Dedifferentiated amniotic fluid mesenchymal stem cell (primary cell): ENCODE data around the gene ZIC3.
"Not testable (repeated sequence)": the region's sequence is repeated elsewhere in the genome, so short reads cannot be mapped to it uniquely, and the experiment has no call there.

Experiments used
- DNase-seq: peaks from one replicate; pipeline ENCODE4 v3.0.0-alpha.2; 2016; ENCODE audit errors: extremely low spot score

Gene ZIC3

DNA sequence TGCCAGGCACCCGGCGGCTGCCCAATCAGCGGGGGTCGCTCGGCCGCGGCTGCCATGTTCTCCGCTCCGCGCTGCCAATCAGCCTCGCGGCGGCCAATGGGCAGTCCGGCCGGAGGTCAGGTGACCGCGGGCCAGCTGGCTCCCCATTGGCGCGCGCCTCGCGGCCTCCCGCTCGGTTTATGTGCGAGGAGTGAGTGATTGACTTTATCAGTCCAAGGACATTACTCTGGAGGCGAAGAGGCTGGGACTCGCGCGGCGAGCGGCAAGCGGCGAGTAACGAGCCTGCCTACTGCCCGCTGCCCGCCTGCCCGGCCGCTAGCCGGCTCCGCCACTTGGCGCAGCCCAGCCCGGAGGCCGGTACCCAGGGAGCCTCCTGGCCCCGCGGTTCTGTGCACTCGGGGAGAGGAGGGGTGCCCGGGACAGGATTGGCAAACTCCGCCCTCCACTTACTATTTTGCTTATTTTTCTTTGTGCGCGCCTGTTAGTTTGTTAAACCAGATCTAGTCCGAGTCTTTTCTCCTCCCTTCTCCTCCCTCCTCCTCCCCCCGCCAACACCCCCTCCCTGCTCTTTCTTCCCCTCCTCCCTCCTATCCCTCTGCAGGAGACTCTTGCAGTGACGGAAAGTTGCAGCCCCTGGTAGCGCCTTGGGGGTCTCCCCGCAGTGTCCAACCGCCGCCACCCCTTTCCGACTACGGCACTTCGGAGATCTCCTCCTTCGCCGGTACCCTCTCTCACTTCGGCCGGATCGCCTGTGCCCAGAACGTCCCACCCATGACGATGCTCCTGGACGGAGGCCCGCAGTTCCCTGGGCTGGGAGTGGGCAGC lies at the start of gene ZIC3:
Gene ZIC3, plus strand, starts transcription at position 207 of the 825 bp plus-strand sequence. Its CDS starts 565 bp downstream, at position 772.
- DNase-seq = no peak

DNA sequence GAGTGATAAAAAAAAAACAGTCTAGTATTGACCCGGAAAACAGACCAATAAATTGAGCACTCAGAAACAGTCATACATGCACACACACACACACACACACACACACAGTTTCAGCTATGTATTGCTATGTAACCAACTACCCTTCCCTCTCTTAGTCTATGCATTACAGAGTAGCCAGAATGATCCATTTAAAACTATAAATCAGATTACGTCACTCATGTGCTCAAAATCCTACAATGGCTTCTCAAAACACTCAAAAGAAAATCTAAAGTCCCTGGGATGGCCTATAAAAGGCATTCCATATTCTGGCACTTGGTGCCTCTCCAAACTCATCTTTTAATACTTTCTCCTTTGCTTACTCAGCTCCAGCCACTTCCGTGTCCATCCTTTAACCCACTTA lies 46.5 kb upstream of the ZIC3 start:
- no peak for DNase-seq

DNA sequence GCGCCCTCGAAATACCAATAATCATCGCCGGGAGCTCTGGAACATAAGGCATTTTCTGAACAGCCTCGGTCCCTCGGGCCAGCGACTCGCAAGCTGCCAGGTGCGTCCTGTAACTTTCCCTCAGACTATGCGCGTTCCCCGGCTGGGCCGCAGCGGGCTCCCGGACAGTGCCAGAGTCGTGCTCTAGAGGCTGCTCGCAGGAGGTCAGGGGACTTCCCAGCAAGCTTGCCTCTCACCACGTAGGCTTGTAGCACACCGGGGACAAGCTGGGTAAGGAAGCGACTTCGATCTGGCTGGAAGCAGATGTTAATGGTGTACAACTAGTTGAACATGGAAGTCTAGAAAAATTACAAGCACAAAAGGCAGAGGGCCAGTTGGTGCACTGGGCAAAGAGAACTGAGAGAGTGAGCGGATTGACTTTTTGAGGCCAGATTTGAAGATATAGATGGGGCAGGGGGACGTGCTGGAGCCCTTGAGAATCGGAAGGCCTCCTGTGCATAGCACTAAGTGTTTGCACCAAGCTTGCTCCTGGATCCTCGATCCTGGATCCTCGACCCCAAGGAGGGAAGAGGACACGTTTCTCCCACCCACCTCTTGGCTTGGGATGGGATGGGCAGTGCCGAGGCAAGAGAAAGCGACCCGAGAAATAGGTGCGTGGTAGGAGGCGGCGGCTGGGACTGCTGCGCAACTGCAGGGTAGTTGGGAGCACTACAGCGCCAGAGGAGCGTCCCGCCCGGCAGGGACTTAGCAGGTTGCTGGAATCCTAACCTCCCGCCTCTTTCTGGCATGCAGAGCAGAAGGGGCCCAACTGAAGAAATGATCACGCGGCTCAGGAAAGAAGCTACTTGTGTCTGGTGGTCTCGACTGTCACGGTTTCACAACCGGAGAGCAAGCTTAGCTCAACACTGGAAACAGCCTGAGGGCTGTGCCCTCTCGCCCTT lies 19.9 kb upstream of the ZIC3 start:
- no peak for DNase-seq

DNA sequence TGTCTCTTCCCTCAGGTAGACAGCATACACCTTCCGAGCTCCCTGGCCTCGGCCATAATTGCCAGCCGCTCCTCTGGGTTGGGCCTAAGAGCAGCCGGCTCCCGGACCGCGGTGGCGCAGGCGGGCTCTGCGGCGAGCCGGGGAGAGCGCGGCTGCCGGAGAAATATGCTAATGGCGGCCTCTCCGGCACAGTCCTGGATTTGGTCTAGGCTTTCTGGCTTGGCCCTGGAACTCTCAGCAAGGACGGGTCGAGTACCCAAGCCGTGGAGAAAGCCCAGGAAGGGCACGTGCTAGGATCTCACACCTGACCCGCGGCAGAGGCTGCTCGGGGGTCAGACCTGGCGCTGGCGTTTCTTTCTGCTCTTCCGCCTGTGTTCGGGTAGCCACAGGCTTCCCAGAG lies 18.6 kb upstream of the ZIC3 start:
- DNase-seq = no peak

GRCh38 chrX:137548261-137548660 lies 17.7 kb upstream of the ZIC3 start:
- no peak for DNase-seq

- DNase-seq = no peak
Measured at GRCh38 chrX:137549073-137549472, 16.9 kb upstream of the ZIC3 start.

DNA sequence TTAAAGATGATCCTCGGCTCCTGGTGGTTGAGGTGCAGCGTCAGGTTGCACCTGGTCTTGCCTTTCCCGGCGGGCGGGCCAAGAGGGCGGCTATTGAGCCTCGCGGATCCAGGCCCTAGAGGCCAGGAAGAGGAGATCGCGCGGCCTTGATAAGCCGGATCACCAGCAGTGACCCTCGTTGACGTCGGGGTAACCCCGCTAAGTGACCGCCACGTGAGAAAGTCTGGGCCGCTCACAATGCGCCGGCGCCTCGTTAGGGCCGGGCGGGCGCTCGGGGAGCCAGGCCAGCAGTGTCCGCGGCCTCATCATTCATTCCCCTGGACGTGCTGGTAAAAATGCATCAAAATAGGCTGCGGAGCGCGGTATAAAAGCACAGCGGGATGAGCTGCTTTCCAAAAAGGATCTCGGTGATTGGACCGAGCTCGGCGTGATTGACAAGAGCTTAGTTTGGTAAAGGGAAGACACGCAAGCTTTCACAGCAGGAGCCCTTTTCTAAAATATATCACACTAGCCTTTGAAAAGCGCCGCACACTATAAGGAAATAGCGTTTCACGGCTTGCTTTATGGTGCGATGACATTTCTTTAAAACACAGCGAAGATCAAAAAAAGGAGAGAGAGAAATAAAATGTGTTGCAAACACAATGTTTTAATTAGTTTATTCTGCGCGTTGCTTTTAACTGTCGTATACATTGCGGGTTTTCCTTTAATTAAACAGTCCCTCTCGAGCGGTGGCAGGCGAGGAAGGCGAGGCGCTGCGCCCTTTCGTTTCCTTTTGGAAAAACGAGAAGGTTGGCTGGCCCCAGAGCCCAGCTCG lies 15.9 kb upstream of the ZIC3 start:
- no peak for DNase-seq

DNA sequence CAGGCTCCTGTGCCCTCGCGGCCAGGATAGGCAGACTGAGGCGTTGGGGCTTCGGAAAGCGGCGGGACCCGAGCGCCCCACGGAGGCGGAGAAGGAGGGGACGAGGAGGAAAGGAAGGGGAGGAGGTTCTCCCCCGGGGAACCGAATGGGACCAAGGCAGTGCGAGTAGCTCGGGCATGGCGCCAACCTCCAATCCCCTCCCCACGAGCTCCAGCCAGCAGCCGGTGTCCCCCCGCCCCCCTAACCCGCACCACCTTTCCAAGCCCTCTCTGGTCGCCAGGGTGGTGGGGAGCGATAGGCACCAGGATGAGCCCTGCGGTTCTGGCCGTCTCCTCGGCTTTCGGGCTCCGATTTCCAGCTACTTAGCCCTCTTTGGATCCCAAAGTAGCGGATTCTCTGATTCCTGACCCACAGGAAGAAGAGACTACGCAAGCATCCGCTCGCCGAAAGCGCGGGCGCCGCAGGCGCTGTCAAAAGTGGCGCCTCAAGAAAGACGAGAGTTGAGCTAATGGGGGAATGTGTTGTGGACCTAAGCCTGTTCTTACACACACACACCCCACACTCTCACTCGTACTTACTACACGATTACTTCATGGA lies 15.2 kb upstream of the ZIC3 start:
- no peak for DNase-seq

- DNase-seq = not testable (repeated sequence)
Measured at GRCh38 chrX:137552098-137552497, 13.8 kb upstream of the ZIC3 start.

- no peak for DNase-seq
Measured at GRCh38 chrX:137562096-137562495, 3.8 kb upstream of the ZIC3 start.

GRCh38 chrX:137563681-137564651 lies 2.0 kb upstream of the ZIC3 start:
- DNase-seq = no peak

- DNase-seq = no peak
Measured at GRCh38 chrX:137565318-137565904, 516 bp upstream of the ZIC3 start.

GRCh38 chrX:137566746-137567679 lies 1.1 kb downstream of the ZIC3 start:
- DNase-seq = no peak

DNA sequence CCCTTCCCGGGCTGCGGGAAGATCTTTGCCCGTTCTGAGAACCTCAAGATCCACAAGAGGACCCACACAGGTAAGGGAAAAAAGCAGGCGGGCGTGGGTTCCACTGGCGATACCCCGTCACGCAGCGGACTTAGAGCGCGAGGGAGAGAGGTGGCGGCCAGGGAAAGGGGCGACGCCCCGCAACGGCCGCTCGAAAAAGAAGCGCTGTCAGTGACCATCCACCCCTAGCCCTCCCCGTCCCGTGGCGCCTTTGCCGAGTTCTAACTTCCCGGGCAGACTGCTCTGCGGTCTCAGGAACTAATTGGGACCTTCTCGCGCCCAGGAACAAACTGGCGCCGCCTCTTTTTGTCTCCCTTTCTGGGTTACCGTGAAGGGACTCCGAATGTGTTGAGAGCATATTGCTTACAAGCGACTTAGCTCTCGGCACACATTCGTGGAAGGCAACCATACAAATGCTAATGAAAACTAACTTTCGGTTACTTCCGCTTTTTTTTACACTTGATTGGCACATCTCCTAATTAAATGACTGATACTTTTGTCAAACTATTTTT lies 1.8 kb downstream of the ZIC3 start:
- no peak for DNase-seq

GRCh38 chrX:137568741-137569469 lies 3.0 kb downstream of the ZIC3 start:
- no peak for DNase-seq

GRCh38 chrX:137569470-137569891 lies 3.6 kb downstream of the ZIC3 start:
- DNase-seq = no peak

DNA sequence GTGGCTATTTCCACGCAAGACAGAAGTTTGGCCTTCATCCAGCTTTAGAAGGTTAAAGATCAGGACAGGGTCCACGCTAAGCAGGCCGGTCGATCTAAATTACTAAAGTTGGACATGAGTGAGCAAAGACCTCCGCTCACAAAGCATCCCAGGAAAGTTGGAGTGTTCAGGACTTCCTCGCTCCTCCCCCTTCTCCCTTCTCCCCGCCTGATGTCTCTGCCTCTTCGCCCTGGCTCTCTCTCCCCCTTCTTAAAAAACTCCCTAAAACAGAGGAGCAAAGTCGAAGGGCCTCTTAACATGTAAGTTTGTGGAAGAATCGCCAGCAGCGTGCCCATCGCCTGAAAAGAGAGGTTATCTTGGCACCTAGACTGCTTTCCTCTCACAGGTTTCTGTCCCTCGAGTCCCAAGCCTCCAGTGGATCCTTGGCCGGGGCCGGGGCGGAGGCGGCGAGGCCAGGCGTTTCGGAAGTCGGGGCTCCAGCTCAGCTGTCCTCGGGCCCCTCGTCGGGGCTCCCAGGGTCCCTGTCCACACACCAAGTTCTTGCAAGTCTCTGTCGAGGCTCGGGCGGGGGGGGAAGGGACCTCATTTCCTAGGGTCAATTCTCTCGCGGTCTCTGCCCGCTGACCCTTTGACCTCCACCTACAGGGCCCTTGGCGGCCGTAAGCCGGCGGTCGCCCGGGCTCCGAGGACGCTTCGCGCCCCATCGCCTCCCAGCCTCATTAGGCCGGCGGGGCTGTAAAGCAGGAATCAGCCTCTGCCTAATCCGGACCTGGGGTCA lies 7.6 kb downstream of the ZIC3 start:
- no peak for DNase-seq
